ENCODE results near the gene POLR2M.

GRCh38 chr15:57690341-57690966 is 16.1 kb upstream of the POLR2M start:
- TF ChIP-seq CTCF (IDR thresholded peaks at IDR 0.05) (no peak), POLR2A (IDR thresholded peaks at IDR 0.05) (no peak), EP300 (IDR thresholded peaks at IDR 0.05) (no peak)
